ENCODE measurements around the gene SYNJ2. TPM values are rescaled to one million over a fixed set of nuclear protein-coding genes. Genes with fewer than 3 reads are reported as not detected.

SYNJ2 gene
- total and polyA plus RNA-seq, 2 experiments from 2014 or later, result 20.5 to 28.6 TPM

DNA sequence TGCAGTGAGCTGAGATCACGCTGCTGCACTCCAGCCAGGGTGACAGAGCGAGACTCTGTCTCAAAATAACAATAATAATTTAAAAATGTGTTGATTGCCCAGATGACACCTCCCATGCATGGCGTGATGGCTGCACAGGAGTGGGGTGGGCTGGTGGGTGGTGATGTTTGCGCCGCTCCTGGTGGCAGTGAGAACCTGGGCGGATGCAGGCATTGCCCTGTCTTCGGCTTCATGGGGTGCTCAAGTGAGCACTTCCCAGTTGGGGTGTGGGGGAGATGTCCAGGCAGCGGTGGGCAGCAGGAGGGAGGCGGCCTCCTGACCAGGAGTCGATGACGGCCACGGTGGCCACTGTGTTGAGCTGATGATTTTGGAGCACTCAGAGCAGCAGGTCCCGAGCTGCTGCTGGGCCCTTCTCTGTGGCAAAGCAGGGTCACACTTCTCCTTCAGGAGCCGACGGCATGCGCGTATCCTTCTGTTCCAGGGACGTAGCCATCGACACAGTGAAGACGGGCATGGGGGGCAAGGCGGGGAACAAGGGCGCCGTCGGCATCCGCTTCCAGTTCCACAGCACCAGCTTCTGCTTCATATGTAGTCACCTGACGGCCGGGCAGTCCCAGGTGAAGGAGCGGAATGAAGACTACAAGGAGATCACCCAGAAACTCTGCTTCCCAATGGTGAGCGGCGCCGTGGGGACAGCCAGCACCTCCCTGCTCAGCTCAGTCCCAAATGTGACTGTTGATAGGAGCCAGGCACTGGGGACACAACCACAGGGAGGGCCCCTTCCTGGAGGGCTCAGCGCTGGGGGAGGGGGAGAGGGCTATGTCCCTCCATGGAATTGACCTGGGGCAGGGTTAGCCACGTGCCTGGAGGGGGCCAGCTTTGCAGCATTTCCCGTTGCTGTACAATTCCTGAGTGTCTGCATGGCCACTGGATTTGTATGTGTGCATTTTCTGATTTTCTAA, 89.7 kb downstream of the SYNJ2 start:
- Histone ChIP-seq H3K79me2 (ENCODE audit: insufficient read depth) (no peaks in the 10 kb centered on the region; the same call in 1 of the 2 replicates), H3K27ac (peak overlapping the region; percentile 96), H3F3A (ENCODE audit: insufficient read depth) (peaks cover 47% of the 10 kb centered on the region), H3K4me3 (no peak overlapping the region), H3K9ac (peak overlapping the region; percentile 2; the same call in 1 of the 2 replicates), H3K4me1 (ENCODE audit: insufficient read depth) (peaks cover 27% of the 10 kb centered on the region), H3K9me2 (ENCODE audit: insufficient read depth) (no peaks in the 10 kb centered on the region), H4K20me1 (ENCODE audit: insufficient read depth) (no peaks in the 10 kb centered on the region), H3K27me3 (replicated peaks; ENCODE audit: insufficient read depth) (no peaks in the 10 kb centered on the region), H3K9me3 (ENCODE audit: low read depth) (no peaks in the 10 kb centered on the region), H2AFZ (no peak overlapping the region), H3K36me3 (ENCODE audit: low read depth) (peaks cover 16% of the 10 kb centered on the region; the same call in 1 of the 2 replicates), H3K4me2 (ENCODE audit: unreplicated experiment) (no peak overlapping the region)
- TF ChIP-seq EZH2 (IDR thresholded peaks at IDR 0.05; ENCODE audit: insufficient read depth, poor library complexity, severe bottlenecking), result no peak
- no peak for TF ChIP-seq EZH2phosphoT487 (IDR thresholded peaks at IDR 0.05; ENCODE audit: insufficient read depth, low read depth)
- DNase-seq, result no peak
- 86 to 89% methylated on average over 34 of the region's 34 CpGs for WGBS, 2 experiments (ENCODE audit: low coverage in 1 of 2, low lambda C conversion rate in 2 of 2, missing lambda C conversion rate in 2 of 2)
- in situ Hi-C loops (cut with MboI), result loop anchor here (25.0 kb wide), 1 partner anchor 309 kb away; no protein-coding TSS in a partner anchor

DNA sequence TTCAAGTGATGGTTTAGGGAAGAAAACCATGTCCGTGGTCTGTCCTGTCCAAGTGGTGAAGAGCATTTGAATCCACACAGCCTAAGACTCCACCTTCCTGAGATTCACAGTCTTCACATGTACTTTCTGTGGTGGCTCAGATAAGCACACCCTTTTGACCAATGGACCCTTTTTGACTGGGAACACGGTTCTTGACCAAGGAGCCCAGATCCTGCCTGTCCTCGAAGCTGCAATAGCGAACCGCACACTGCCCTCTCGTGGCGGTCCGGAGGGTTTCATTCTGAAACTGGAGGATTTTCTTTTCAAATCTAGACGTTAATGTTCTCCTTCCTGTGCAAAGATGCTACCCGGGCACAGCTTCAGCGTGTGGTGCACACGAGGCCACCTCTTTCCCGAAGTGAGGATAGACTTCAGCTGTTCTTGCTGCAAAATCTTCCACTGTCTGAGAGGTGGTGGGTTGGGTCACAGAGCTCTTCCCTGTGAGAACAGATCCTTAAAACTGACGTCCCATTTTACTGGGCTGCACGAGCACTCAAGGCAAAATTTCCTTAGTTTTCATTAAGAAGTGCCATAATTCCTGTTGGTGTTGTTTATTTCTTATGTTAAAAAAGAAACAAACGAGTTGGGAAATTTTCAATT, 90.5 kb downstream of the SYNJ2 start:
- H2AFZ ChIP-seq, result no peak overlapping the region; the same call in 1 of the 2 replicates
- peak overlapping the region; percentile 2; the same call in 1 of the 2 replicates for H3K9ac ChIP-seq
- no peaks in the 10 kb centered on the region for H3K9me3 ChIP-seq (ENCODE audit: low read depth)
- H3K36me3 ChIP-seq (ENCODE audit: low read depth), result peaks cover 16% of the 10 kb centered on the region; the same call in 1 of the 2 replicates
- peaks cover 40% of the 10 kb centered on the region for H3F3A ChIP-seq (ENCODE audit: insufficient read depth)
- no peak overlapping the region for H3K4me2 ChIP-seq (ENCODE audit: unreplicated experiment)
- no peaks in the 10 kb centered on the region for H3K9me2 ChIP-seq (ENCODE audit: insufficient read depth)
- peaks cover 27% of the 10 kb centered on the region for H3K4me1 ChIP-seq (ENCODE audit: insufficient read depth)
- peak; percentile 82 for DNase-seq
- no peak for TF ChIP-seq EZH2phosphoT487 (IDR thresholded peaks at IDR 0.05; ENCODE audit: insufficient read depth, low read depth)
- no peak for TF ChIP-seq EZH2 (IDR thresholded peaks at IDR 0.05; ENCODE audit: insufficient read depth, poor library complexity, severe bottlenecking)
- no peaks in the 10 kb centered on the region for H3K27me3 ChIP-seq (replicated peaks; ENCODE audit: insufficient read depth)
- in situ Hi-C loops (cut with MboI), result loop anchor here (25.0 kb wide), 1 partner anchor 310 kb away; no protein-coding TSS in a partner anchor
- H3K79me2 ChIP-seq (ENCODE audit: insufficient read depth), result no peaks in the 10 kb centered on the region; the same call in 1 of the 2 replicates
- H3K4me3 ChIP-seq, result no peak overlapping the region
- peak overlapping the region; percentile 33 for H3K27ac ChIP-seq
- H4K20me1 ChIP-seq (ENCODE audit: insufficient read depth), result no peaks in the 10 kb centered on the region
- WGBS, 2 experiments (ENCODE audit: low coverage in 1 of 2, low lambda C conversion rate in 2 of 2, missing lambda C conversion rate in 2 of 2), result 16 to 17% methylated on average over 16 of the region's 16 CpGs

DNA sequence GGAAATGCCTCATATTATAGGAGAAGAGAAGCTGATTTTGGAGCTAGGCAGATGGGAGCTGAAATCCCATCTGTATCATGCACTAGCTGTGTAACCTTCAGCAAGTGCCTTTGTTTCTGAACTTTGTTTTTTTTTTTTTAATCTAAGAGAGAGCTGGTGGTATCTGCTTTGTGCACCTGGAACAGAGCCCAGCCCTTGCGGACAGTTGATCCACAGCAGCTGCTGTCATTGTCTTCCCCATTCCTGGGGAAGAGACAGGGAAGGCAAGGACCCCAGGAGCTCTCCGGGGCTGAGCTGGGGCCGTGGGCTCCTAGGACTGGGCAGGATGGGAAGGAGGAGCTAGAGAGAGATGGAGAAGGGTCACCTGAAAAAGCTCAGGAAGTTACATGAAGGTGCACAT, 92.1 kb downstream of the SYNJ2 start:
- Histone ChIP-seq H3K27me3 (replicated peaks; ENCODE audit: insufficient read depth) (no peaks in the 10 kb centered on the region), H4K20me1 (ENCODE audit: insufficient read depth) (no peaks in the 10 kb centered on the region), H3F3A (ENCODE audit: insufficient read depth) (peaks cover 24% of the 10 kb centered on the region), H3K4me1 (ENCODE audit: insufficient read depth) (peaks cover 20% of the 10 kb centered on the region), H3K4me2 (ENCODE audit: unreplicated experiment) (no peak overlapping the region), H3K9me2 (ENCODE audit: insufficient read depth) (no peaks in the 10 kb centered on the region), H3K79me2 (ENCODE audit: insufficient read depth) (no peaks in the 10 kb centered on the region; the same call in 1 of the 2 replicates), H3K27ac (no peak overlapping the region), H3K9ac (no peak overlapping the region), H3K9me3 (ENCODE audit: low read depth) (no peaks in the 10 kb centered on the region), H2AFZ (no peak overlapping the region), H3K36me3 (ENCODE audit: low read depth) (peaks cover 23% of the 10 kb centered on the region; the same call in 1 of the 2 replicates), H3K4me3 (no peak overlapping the region)
- in situ Hi-C loops (cut with MboI), result loop anchor here (25.0 kb wide), 1 partner anchor 311 kb away; no protein-coding TSS in a partner anchor
- no peak for DNase-seq
- no peak for TF ChIP-seq EZH2phosphoT487 (IDR thresholded peaks at IDR 0.05; ENCODE audit: insufficient read depth, low read depth)
- no peak for TF ChIP-seq EZH2 (IDR thresholded peaks at IDR 0.05; ENCODE audit: insufficient read depth, poor library complexity, severe bottlenecking)
- WGBS, 2 experiments (ENCODE audit: low coverage in 1 of 2, low lambda C conversion rate in 2 of 2, missing lambda C conversion rate in 2 of 2), result 94 to 98% methylated on average over 3 of the region's 3 CpGs

DNA sequence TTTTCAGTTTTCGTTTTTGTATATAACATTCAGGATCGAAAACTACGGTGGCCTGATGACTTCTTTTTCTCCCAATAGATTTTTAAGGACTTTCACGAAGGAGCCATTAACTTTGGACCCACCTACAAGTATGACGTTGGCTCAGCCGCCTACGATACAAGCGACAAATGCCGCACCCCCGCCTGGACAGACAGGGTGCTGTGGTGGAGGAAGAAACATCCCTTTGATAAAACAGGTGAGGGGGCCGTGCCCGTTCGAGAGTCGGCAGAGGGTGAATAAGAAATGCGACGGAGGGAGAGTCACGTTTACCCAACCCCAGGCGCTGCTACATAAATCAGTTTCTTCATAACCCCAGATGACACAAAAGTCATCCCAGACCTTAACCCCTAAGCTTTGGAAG, 94.9 kb downstream of the SYNJ2 start:
- DNase-seq, result no peak
- H3K9ac ChIP-seq, result no peak overlapping the region
- 95 to 97% methylated on average over 18 of the region's 18 CpGs for WGBS, 2 experiments (ENCODE audit: low coverage in 1 of 2, low lambda C conversion rate in 2 of 2, missing lambda C conversion rate in 2 of 2)
- H3K36me3 ChIP-seq (ENCODE audit: low read depth), result peaks cover 41% of the 10 kb centered on the region; the same call in 1 of the 2 replicates
- no peak overlapping the region for H3K27ac ChIP-seq
- TF ChIP-seq EZH2 (IDR thresholded peaks at IDR 0.05; ENCODE audit: insufficient read depth, poor library complexity, severe bottlenecking) (no peak), EZH2phosphoT487 (IDR thresholded peaks at IDR 0.05; ENCODE audit: insufficient read depth, low read depth) (no peak)
- no peaks in the 10 kb centered on the region for H4K20me1 ChIP-seq (ENCODE audit: insufficient read depth)
- no peak overlapping the region for H3K4me3 ChIP-seq
- 0 out of 2 replicates have a peak, but pooled peaks cover 6% of the 10 kb centered on the region for H3F3A ChIP-seq (ENCODE audit: insufficient read depth)
- no peak overlapping the region for H3K4me2 ChIP-seq (ENCODE audit: unreplicated experiment)
- no peaks in the 10 kb centered on the region for H3K9me3 ChIP-seq (ENCODE audit: low read depth)
- H2AFZ ChIP-seq, result no peak overlapping the region
- no peaks in the 10 kb centered on the region for H3K9me2 ChIP-seq (ENCODE audit: insufficient read depth)
- in situ Hi-C loops (cut with MboI), result no loop called here
- no peaks in the 10 kb centered on the region; the same call in 1 of the 2 replicates for H3K79me2 ChIP-seq (ENCODE audit: insufficient read depth)
- H3K4me1 ChIP-seq (ENCODE audit: insufficient read depth), result 0 out of 2 replicates have a peak, but pooled peaks cover 4% of the 10 kb centered on the region
- H3K27me3 ChIP-seq (replicated peaks; ENCODE audit: insufficient read depth), result no peaks in the 10 kb centered on the region
